Mesendoderm (in vitro differentiated cells): ENCODE measurements around the gene NPIPA2.
"Not testable (repeated sequence)": the region's sequence is repeated elsewhere in the genome, so short reads cannot be mapped to it uniquely, and the experiment has no call there.

Experiments
- DNase-seq: peaks from one replicate; pipeline ENCODE4 v3.0.0; 2013
- H2AK5ac ChIP-seq: 2 replicates; pipeline ENCODE4 v1.6.1; 2013; ENCODE audit warnings: low read length, inconsistent platforms
- H2BK120ac ChIP-seq: 2 replicates; pipeline ENCODE4 v1.6.1; 2013; ENCODE audit warnings: low read depth, mild to moderate bottlenecking, low read length, moderate library complexity, mixed read lengths
- H2BK15ac ChIP-seq: replicated peaks from 2 replicates; pipeline ENCODE4 v1.6.1; 2013; ENCODE audit warnings: low read depth, mild to moderate bottlenecking, moderate library complexity
- H2BK5ac ChIP-seq: 2 replicates; pipeline ENCODE4 v1.6.1; 2013; ENCODE audit warnings: low read length, inconsistent platforms
- H3K18ac ChIP-seq: 2 replicates; pipeline ENCODE4 v1.6.1; 2013; ENCODE audit warnings: mild to moderate bottlenecking, low read length, mixed read lengths
- H3K23ac ChIP-seq: one replicate; pipeline ENCODE4 v1.6.1; 2013; ENCODE audit warnings: low read length
- H3K27ac ChIP-seq: 2 replicates; pipeline ENCODE4 v1.5.1; 2013; ENCODE audit warnings: low read depth, mild to moderate bottlenecking, inconsistent platforms, low read length, moderate library complexity
- H3K27me3 ChIP-seq: 2 replicates; pipeline ENCODE4 v1.6.1; 2013; ENCODE audit warnings: low read length, control low read depth, mild to moderate bottlenecking, inconsistent platforms; ENCODE audit not compliant: insufficient read depth, poor library complexity
- H3K36me3 ChIP-seq: 2 replicates; pipeline ENCODE4 v1.6.1; 2013; ENCODE audit warnings: low read length, inconsistent platforms; ENCODE audit not compliant: control insufficient read depth, insufficient read depth
- H3K4ac ChIP-seq: one replicate; pipeline ENCODE4 v1.6.1; 2013; ENCODE audit warnings: low read depth, mild to moderate bottlenecking, low read length, moderate library complexity
- H3K4me1 ChIP-seq: 2 replicates; pipeline ENCODE4 v1.6.1; 2013; ENCODE audit warnings: low read depth, low read length, inconsistent platforms; ENCODE audit not compliant: control insufficient read depth
- H3K4me2 ChIP-seq: 2 replicates; pipeline ENCODE4 v1.6.1; 2013; ENCODE audit warnings: low read length
- H3K4me3 ChIP-seq: 2 replicates; pipeline ENCODE4 v1.5.1; 2013; ENCODE audit warnings: mild to moderate bottlenecking, low read length
- H3K56ac ChIP-seq: one replicate; pipeline ENCODE4 v1.6.1; 2013; ENCODE audit warnings: low read length
- H3K79me1 ChIP-seq: 2 replicates; pipeline ENCODE4 v1.6.1; 2013; ENCODE audit warnings: low read length, inconsistent platforms
- H3K79me2 ChIP-seq: 2 replicates; pipeline ENCODE4 v1.6.1; 2013; ENCODE audit warnings: mild to moderate bottlenecking, low read length; ENCODE audit not compliant: control insufficient read depth, insufficient read depth
- H3K9ac ChIP-seq: 2 replicates; pipeline ENCODE4 v1.6.1; 2013; ENCODE audit warnings: low read length, inconsistent platforms
- H4K5ac ChIP-seq: one replicate; pipeline ENCODE4 v1.6.1; 2013; ENCODE audit warnings: low read length
- H4K8ac ChIP-seq: one replicate; pipeline ENCODE4 v1.6.1; 2013; ENCODE audit warnings: low read depth, mild to moderate bottlenecking, control low read depth, low read length, moderate library complexity
- WGBS: extraction: QIAGEN DNeasy Blood & Tissue Kit; methylation state at CpG from one replicate; pipeline ENCODE4 v1.1.7; 2013; ENCODE audit warnings: low lambda C conversion rate, missing lambda C conversion rate; ENCODE audit not compliant: insufficient coverage; ENCODE audit errors: extremely low coverage; 5-methylcytosine and 5-hydroxymethylcytosine counted together

Gene NPIPA2

GRCh38 chr16:14779368-14779877, 37.1 kb downstream of the NPIPA2 start:
- H3K4me1 ChIP-seq, H3K4ac ChIP-seq, H2BK15ac ChIP-seq, H3K79me2 ChIP-seq, H4K8ac ChIP-seq, H3K4me2 ChIP-seq, H3K36me3 ChIP-seq, H2BK5ac ChIP-seq, H4K5ac ChIP-seq, H3K79me1 ChIP-seq, H3K4me3 ChIP-seq, H3K18ac ChIP-seq, DNase-seq, H3K9ac ChIP-seq, H2AK5ac ChIP-seq, H2BK120ac ChIP-seq, H3K23ac ChIP-seq, H3K56ac ChIP-seq, H3K27me3 ChIP-seq, H3K27ac ChIP-seq: not testable (repeated sequence)
- no CpG with 5 or more reads among the region's 11 CpGs for WGBS

- H3K4ac ChIP-seq, H3K79me2 ChIP-seq, H3K9ac ChIP-seq, H3K36me3 ChIP-seq, H3K18ac ChIP-seq, H2BK120ac ChIP-seq, H3K56ac ChIP-seq, H3K23ac ChIP-seq, H3K27me3 ChIP-seq, H3K4me2 ChIP-seq, H4K8ac ChIP-seq, H2AK5ac ChIP-seq, H3K79me1 ChIP-seq, H2BK5ac ChIP-seq, H3K4me3 ChIP-seq, H4K5ac ChIP-seq, DNase-seq, H2BK15ac ChIP-seq, H3K27ac ChIP-seq, H3K4me1 ChIP-seq: not testable (repeated sequence)
- no CpG with 5 or more reads among the region's 1 CpG for WGBS
Observed at GRCh38 chr16:14786180-14786579, 43.8 kb downstream of the NPIPA2 start.

GRCh38 chr16:14789577-14789976, 47.2 kb downstream of the NPIPA2 start:
- not testable (repeated sequence) for H2BK120ac ChIP-seq, H3K4me2 ChIP-seq, H3K4me3 ChIP-seq, H3K9ac ChIP-seq, H2AK5ac ChIP-seq, H3K18ac ChIP-seq, H3K36me3 ChIP-seq, H4K5ac ChIP-seq, H2BK15ac ChIP-seq, H3K79me1 ChIP-seq, H3K27ac ChIP-seq, H4K8ac ChIP-seq, H2BK5ac ChIP-seq, H3K23ac ChIP-seq, H3K4me1 ChIP-seq, H3K79me2 ChIP-seq, H3K4ac ChIP-seq, DNase-seq, H3K27me3 ChIP-seq, H3K56ac ChIP-seq
- WGBS: no CpG with 5 or more reads among the region's 5 CpGs

- not testable (repeated sequence) for H3K27ac ChIP-seq, H3K27me3 ChIP-seq, H2BK120ac ChIP-seq, H3K56ac ChIP-seq, H3K23ac ChIP-seq, H2BK15ac ChIP-seq, H3K79me1 ChIP-seq, H2AK5ac ChIP-seq, H2BK5ac ChIP-seq, H3K18ac ChIP-seq, H3K4ac ChIP-seq, H4K8ac ChIP-seq, H3K4me2 ChIP-seq, H4K5ac ChIP-seq, H3K4me3 ChIP-seq, H3K36me3 ChIP-seq, H3K4me1 ChIP-seq, H3K79me2 ChIP-seq, H3K9ac ChIP-seq, DNase-seq
- WGBS: no CpG with 5 or more reads among the region's 7 CpGs
Observed at GRCh38 chr16:14790320-14790956, 48.1 kb downstream of the NPIPA2 start.

GRCh38 chr16:14792914-14793313, 50.6 kb downstream of the NPIPA2 start:
- not testable (repeated sequence) for H3K79me1 ChIP-seq, H2BK5ac ChIP-seq, H3K23ac ChIP-seq, H2AK5ac ChIP-seq, H4K5ac ChIP-seq, DNase-seq, H3K27ac ChIP-seq, H3K4me2 ChIP-seq, H3K36me3 ChIP-seq, H3K27me3 ChIP-seq, H3K4ac ChIP-seq, H4K8ac ChIP-seq, H3K56ac ChIP-seq, H2BK15ac ChIP-seq, H3K79me2 ChIP-seq, H3K4me1 ChIP-seq, H3K9ac ChIP-seq, H3K4me3 ChIP-seq, H2BK120ac ChIP-seq, H3K18ac ChIP-seq
- no CpG with 5 or more reads among the region's 2 CpGs for WGBS

GRCh38 chr16:14797558-14797957, 55.2 kb downstream of the NPIPA2 start:
- H3K4me1 ChIP-seq, H2BK5ac ChIP-seq, H3K27ac ChIP-seq, H3K79me2 ChIP-seq, H4K5ac ChIP-seq, H3K4me2 ChIP-seq, H3K4me3 ChIP-seq, H3K23ac ChIP-seq, H2AK5ac ChIP-seq, H4K8ac ChIP-seq, H2BK120ac ChIP-seq, H2BK15ac ChIP-seq, H3K36me3 ChIP-seq, H3K18ac ChIP-seq, H3K56ac ChIP-seq, H3K27me3 ChIP-seq, H3K4ac ChIP-seq, DNase-seq, H3K79me1 ChIP-seq, H3K9ac ChIP-seq: not testable (repeated sequence)
- no CpG with 5 or more reads among the region's 2 CpGs for WGBS
